Lung (tissue), 12 donors: ENCODE results near the gene MEAF6. TPM values are rescaled to one million over a fixed set of nuclear protein-coding genes. Genes with fewer than 3 reads are reported as not detected.

Experiments used
- ATAC-seq: fragments of 200-7000 bp; cut with Tn5 transposase; one replicate; pipeline ENCODE4 v1.9.1; 2020; ENCODE audit warnings: moderate number of reproducible peaks; ENCODE audit not compliant: insufficient read depth, low FRiP score
- DNase-seq, 3 donors: peaks; one replicate each; pipeline ENCODE4 v3.0.0-alpha.2; 2013 to 2017
- H3K27ac ChIP-seq, 2 donors: one replicate each; pipeline ENCODE4 v1.5.1; 2013; ENCODE audit warnings: mild to moderate bottlenecking in 2 of 2, moderate library complexity in 2 of 2, control low read depth in 1 of 2, inconsistent platforms in 1 of 2, low read depth in 1 of 2, low read length in 1 of 2
- H3K27me3 ChIP-seq, 3 donors: one replicate each; pipeline ENCODE4 v1.5.1; 2013; ENCODE audit warnings: low read length in 2 of 3; ENCODE audit not compliant: control insufficient read depth in 3 of 3, insufficient read depth in 3 of 3
- H3K36me3 ChIP-seq, 4 donors: one replicate each; pipeline ENCODE4 v1.5.1; 2013; ENCODE audit warnings: low read length in 4 of 4, mild to moderate bottlenecking in 1 of 4, moderate library complexity in 1 of 4; ENCODE audit not compliant: control insufficient read depth in 4 of 4, insufficient read depth in 4 of 4
- H3K4me1 ChIP-seq, 5 donors: one replicate each; pipeline ENCODE4 v1.5.1; 2013; ENCODE audit warnings: low read length in 5 of 5, mild to moderate bottlenecking in 2 of 5, moderate library complexity in 1 of 5; ENCODE audit not compliant: control insufficient read depth in 5 of 5, insufficient read depth in 5 of 5
- H3K4me3 ChIP-seq: one replicate; pipeline ENCODE4 v1.5.1; 2013; ENCODE audit warnings: mild to moderate bottlenecking, control low read depth, moderate library complexity
- H3K9ac ChIP-seq, 2 donors: one replicate each; pipeline ENCODE4 v1.5.1; 2013; ENCODE audit warnings: low read length in 2 of 2, control low read depth in 1 of 2; ENCODE audit not compliant: insufficient read depth in 1 of 2
- H3K9me3 ChIP-seq, 4 donors: one replicate each; pipeline ENCODE4 v1.5.1; 2013; ENCODE audit warnings: low read length in 3 of 4, mild to moderate bottlenecking in 1 of 4, moderate library complexity in 1 of 4; ENCODE audit not compliant: control insufficient read depth in 4 of 4, insufficient read depth in 3 of 4
- WGBS, 2 donors: extraction: QIAGEN DNeasy Blood & Tissue Kit; methylation state at CpG; one replicate each; pipeline ENCODE4 v1.1.7; 2013; 5-methylcytosine and 5-hydroxymethylcytosine counted together
- polyA plus RNA-seq, 2 donors: library from polyadenylated mRNA; stranded (reverse); fragments of 200-250 nt; gene quantifications; one replicate each; pipeline ENCODE4 v1.2.1, GENCODE V29; 2013
- total RNA-seq, 2 donors: library from RNA; depleted of rRNA in 1 of 2; stranded (reverse); fragments of >200 nt in 1 of 2; gene quantifications; one replicate each; pipeline ENCODE4 v1.2.1, GENCODE V29; 2014 to 2021
- TF ChIP-seq, protein P1 (sequence below): IDR thresholded peaks from 2 replicates; pipeline ENCODE4 v1.5.1; 2012; ENCODE audit warnings: mild to moderate bottlenecking; ENCODE audit errors: control extremely low read depth, extremely low read depth
- donor health status: control.
- donor health status: control.
- donor health status: Bipolar disorder and iron deficiency.
- donor health status: healthy.
- donor health status: DM: yes; HTN: yes; CAD: no.

Gene MEAF6
- total and polyA plus RNA-seq, 4 donors, result 36.9 to 68.2 (median 58.8) TPM

GRCh38 chr1:37557402-37557801, 42.8 kb upstream of the MEAF6 start:
- Histone ChIP-seq H3K27me3 (no peaks in the 10 kb centered on the region), H3K4me3 (no peak overlapping the region), H3K9ac (peak overlapping the region; percentile 50 to 91), H3K4me1 (peaks cover 5 to 27% (median 7%) of the 10 kb centered on the region in 5 donors), H3K27ac (peak overlapping the region in 1 of 2 donors; percentile 63), H3K36me3 (peaks cover 0 to 9% (median 7%) of the 10 kb centered on the region in 4 donors), H3K9me3 (no peaks in the 10 kb centered on the region)
- TF ChIP-seq, protein P1, sequence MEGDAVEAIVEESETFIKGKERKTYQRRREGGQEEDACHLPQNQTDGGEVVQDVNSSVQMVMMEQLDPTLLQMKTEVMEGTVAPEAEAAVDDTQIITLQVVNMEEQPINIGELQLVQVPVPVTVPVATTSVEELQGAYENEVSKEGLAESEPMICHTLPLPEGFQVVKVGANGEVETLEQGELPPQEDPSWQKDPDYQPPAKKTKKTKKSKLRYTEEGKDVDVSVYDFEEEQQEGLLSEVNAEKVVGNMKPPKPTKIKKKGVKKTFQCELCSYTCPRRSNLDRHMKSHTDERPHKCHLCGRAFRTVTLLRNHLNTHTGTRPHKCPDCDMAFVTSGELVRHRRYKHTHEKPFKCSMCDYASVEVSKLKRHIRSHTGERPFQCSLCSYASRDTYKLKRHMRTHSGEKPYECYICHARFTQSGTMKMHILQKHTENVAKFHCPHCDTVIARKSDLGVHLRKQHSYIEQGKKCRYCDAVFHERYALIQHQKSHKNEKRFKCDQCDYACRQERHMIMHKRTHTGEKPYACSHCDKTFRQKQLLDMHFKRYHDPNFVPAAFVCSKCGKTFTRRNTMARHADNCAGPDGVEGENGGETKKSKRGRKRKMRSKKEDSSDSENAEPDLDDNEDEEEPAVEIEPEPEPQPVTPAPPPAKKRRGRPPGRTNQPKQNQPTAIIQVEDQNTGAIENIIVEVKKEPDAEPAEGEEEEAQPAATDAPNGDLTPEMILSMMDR, result no peak
- ATAC-seq (no peak), DNase-seq (no peak)
- WGBS, 2 donors, result 70 to 81% methylated on average over 3 of the region's 3 CpGs

DNA sequence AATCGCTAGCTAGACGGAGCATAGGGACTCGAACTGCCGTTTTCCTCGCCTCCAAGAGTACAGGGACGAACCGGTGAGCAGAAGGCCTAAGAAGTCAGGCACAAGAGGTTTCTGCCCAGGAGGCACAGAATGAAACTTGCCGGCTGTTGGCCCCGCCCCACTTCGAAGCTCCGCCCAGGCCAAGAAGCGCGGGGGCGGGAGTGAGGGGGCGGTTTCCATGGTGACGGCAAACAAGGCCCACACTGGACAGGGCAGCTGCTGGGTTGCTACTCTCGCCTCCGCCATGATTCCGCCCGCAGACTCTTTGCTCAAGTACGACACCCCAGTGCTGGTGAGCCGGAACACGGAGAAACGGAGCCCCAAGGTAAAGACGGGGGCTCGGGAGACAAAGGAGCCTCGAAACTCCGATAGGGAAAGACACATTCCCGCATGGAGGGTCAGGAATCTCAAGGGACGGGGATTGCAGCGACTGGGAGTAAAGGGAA, 42.2 kb upstream of the MEAF6 start, which contains the start of gene DNALI1:
TSS of gene DNALI1 (plus strand) at position 229 of the 485 bp plus-strand sequence. CDS start at position 284, 55 bp downstream.
- H3K9ac ChIP-seq, result peak within 1 kb of the TSS; percentile 51 to 91
- H3K4me1 ChIP-seq, result peaks cover 5 to 28% (median 7%) of the 10 kb centered on the region in 5 donors
- TF ChIP-seq, protein P1, result no peak
- H3K36me3 ChIP-seq, result peaks cover 0 to 13% (median 6%) of the 10 kb centered on the region in 4 donors
- ATAC-seq, result peak; percentile 92
- DNase-seq, result peak; percentile 95 to 97 (median 95)
- peak within 1 kb of the TSS; percentile 5 for H3K4me3 ChIP-seq
- 20 to 42% methylated on average over 26 to 31 of the region's 31 CpGs for WGBS, 2 donors
- peak within 1 kb of the TSS in 1 of 2 donors; percentile 63 for H3K27ac ChIP-seq
- no peaks in the 10 kb centered on the region for H3K9me3 ChIP-seq
- H3K27me3 ChIP-seq, result no peaks in the 10 kb centered on the region

GRCh38 chr1:37553927-37554808, 39.6 kb upstream of the MEAF6 start, which contains the start of gene SNIP1:
Gene SNIP1, minus strand, starts transcription at chr1:37554293. Its CDS starts 64 bp downstream, at chr1:37554229.
- ATAC-seq (peak; percentile 75), DNase-seq (peak; percentile 94 to 96 (median 96))
- WGBS, 2 donors, result 14% methylated on average over 54 of the region's 54 CpGs
- Histone ChIP-seq H3K36me3 (peaks cover 0 to 12% (median 6%) of the 10 kb centered on the region in 4 donors), H3K9ac (peak within 1 kb of the TSS; percentile 78 to 90), H3K9me3 (no peaks in the 10 kb centered on the region), H3K27ac (peak within 1 kb of the TSS; percentile 87 to 92), H3K27me3 (no peaks in the 10 kb centered on the region), H3K4me1 (peaks cover 5 to 28% (median 7%) of the 10 kb centered on the region in 5 donors), H3K4me3 (peak within 1 kb of the TSS; percentile 98)
- TF ChIP-seq, protein P1, result no peak
